Liver (tissue), 9 donors: ENCODE data around the gene PRKAA1. TPM values are rescaled to one million over a fixed set of nuclear protein-coding genes. Genes with fewer than 3 reads are reported as not detected.

Experiments
- DNase-seq: peaks from one replicate; pipeline ENCODE4 v3.0.0-alpha.2; 2017; ENCODE audit warnings: low spot score
- H3K27ac ChIP-seq, 2 donors: one replicate each; pipeline ENCODE4 v1.7.0; 2013; ENCODE audit warnings: inconsistent platforms in 2 of 2, low read length in 2 of 2, control low read depth in 1 of 2, low read depth in 1 of 2, mild to moderate bottlenecking in 1 of 2
- H3K27me3 ChIP-seq, 4 donors: one replicate each; pipeline versions ENCODE4 v1.6.1 to v1.7.0; 2013; ENCODE audit warnings: low read length in 3 of 4, inconsistent platforms in 1 of 4, mild to moderate bottlenecking in 1 of 4, moderate library complexity in 1 of 4; ENCODE audit not compliant: control insufficient read depth in 4 of 4, insufficient read depth in 4 of 4
- H3K36me3 ChIP-seq, 4 donors: one replicate each; pipeline versions ENCODE4 v1.6.1 to v1.7.0; 2013; ENCODE audit warnings: low read length in 3 of 4, mild to moderate bottlenecking in 3 of 4, low read depth in 1 of 4, moderate library complexity in 1 of 4; ENCODE audit not compliant: control insufficient read depth in 4 of 4, insufficient read depth in 3 of 4
- H3K4me1 ChIP-seq, 4 donors: one replicate each; pipeline versions ENCODE4 v1.6.1 to v1.7.0; 2013; ENCODE audit warnings: low read length in 3 of 4, mild to moderate bottlenecking in 3 of 4, moderate library complexity in 1 of 4; ENCODE audit not compliant: control insufficient read depth in 4 of 4, insufficient read depth in 4 of 4
- H3K4me3 ChIP-seq, 3 donors: one replicate each; pipeline versions ENCODE4 v1.6.1 to v1.7.0; 2013; ENCODE audit warnings: low read length in 3 of 3, control low read depth in 1 of 3, low read depth in 1 of 3, mild to moderate bottlenecking in 1 of 3
- H3K9ac ChIP-seq, 2 donors: one replicate each; pipeline ENCODE4 v1.7.0; 2013; ENCODE audit warnings: low read length in 2 of 2, mild to moderate bottlenecking in 2 of 2, moderate library complexity in 2 of 2, control low read depth in 1 of 2, low read depth in 1 of 2
- H3K9me3 ChIP-seq, 4 donors: one replicate each; pipeline versions ENCODE4 v1.6.1 to v1.7.0; 2013; ENCODE audit warnings: low read length in 3 of 4; ENCODE audit not compliant: control insufficient read depth in 4 of 4
- CTCF ChIP-seq: fragments of 150-350 bp; IDR thresholded peaks from 2 replicates; pipeline ENCODE4 v1.5.1; 2017; ENCODE audit warnings: improper control_type of control experiment, low read depth, low read length; ENCODE audit not compliant: missing input control
- FOXA2 ChIP-seq: IDR thresholded peaks from 2 replicates; pipeline ENCODE4 v1.6.1; 2016; ENCODE audit warnings: antibody characterized with exemption
- GABPA ChIP-seq, 2 donors: IDR thresholded peaks in 1 of 2; conservative IDR thresholded peaks in 1 of 2; 2 replicates each; pipeline ENCODE4 v1.6.1; 2016; ENCODE audit warnings: antibody characterized with exemption in 2 of 2, mild to moderate bottlenecking in 1 of 2, moderate library complexity in 1 of 2
- HNF4G ChIP-seq: IDR thresholded peaks from 2 replicates; pipeline ENCODE4 v1.6.1; 2016; ENCODE audit warnings: antibody characterized with exemption
- JUND ChIP-seq, 2 donors: IDR thresholded peaks; 2 replicates each; pipeline ENCODE4 v1.6.1; 2016; ENCODE audit warnings: antibody characterized with exemption in 2 of 2
- RAD21 ChIP-seq, 2 donors: IDR thresholded peaks; 2 replicates each; pipeline ENCODE4 v1.6.1; 2016; ENCODE audit warnings: antibody characterized with exemption in 2 of 2, mild to moderate bottlenecking in 2 of 2
- REST ChIP-seq: IDR thresholded peaks from 2 replicates; pipeline ENCODE4 v1.6.1; 2016; ENCODE audit warnings: antibody characterized with exemption, mild to moderate bottlenecking
- RXRA ChIP-seq, 2 donors: IDR thresholded peaks; 2 replicates each; pipeline ENCODE4 v1.6.1; 2017 to 2018; ENCODE audit warnings: antibody characterized with exemption in 2 of 2, mild to moderate bottlenecking in 1 of 2
- SP1 ChIP-seq: IDR thresholded peaks from 2 replicates; pipeline ENCODE4 v1.6.1; 2018; ENCODE audit warnings: antibody characterized with exemption, mild to moderate bottlenecking
- TAF1 ChIP-seq: conservative IDR thresholded peaks from 2 replicates; pipeline ENCODE4 v1.6.1; 2016; ENCODE audit warnings: antibody characterized with exemption, mild to moderate bottlenecking
- YY1 ChIP-seq: IDR thresholded peaks from 2 replicates; pipeline ENCODE4 v1.6.1; 2016; ENCODE audit warnings: antibody characterized with exemption, mild to moderate bottlenecking
- ZBTB33 ChIP-seq: IDR thresholded peaks from 2 replicates; pipeline ENCODE4 v1.6.1; 2016; ENCODE audit warnings: antibody characterized with exemption
- WGBS: extraction: QIAGEN DNeasy Blood & Tissue Kit; methylation state at CpG from one replicate; pipeline ENCODE4 v1.1.7; 2013; 5-methylcytosine and 5-hydroxymethylcytosine counted together
- polyA plus RNA-seq, 2 donors: library from polyadenylated mRNA; stranded (reverse) in 1 of 2; unstranded in 1 of 2; fragments of 200-250 nt in 1 of 2; fragments of >200 nt in 1 of 2; fragmentation: Nextera tagmentation in 1 of 2; extraction: Ambion mirVana in 1 of 2; gene quantifications; one replicate each; pipeline versions ENCODE4 v1.2.1 to v1.2.3, GENCODE V29; 2013 to 2015
- total RNA-seq, 2 donors: library from RNA; depleted of rRNA; stranded (reverse); fragments of >200 nt; gene quantifications; one replicate each; pipeline ENCODE4 v1.2.3, GENCODE V29; 2014
- donor health status: healthy.
- donor health status: healthy.
- donor health status: healthy.
- donor health status: healthy.
- donor health status: healthy.

The PRKAA1 gene
- total and polyA plus RNA-seq, 4 donors: 23.7 to 105 (median 42.4) TPM

- Histone ChIP-seq H3K4me3 (no peak overlapping the region), H3K27me3 (no peaks in the 10 kb centered on the region), H3K9ac (no peak overlapping the region), H3K4me1 (peaks cover 0 to 2% (median 0%) of the 10 kb centered on the region in 4 donors), H3K27ac (no peak overlapping the region), H3K36me3 (no peaks in the 10 kb centered on the region), H3K9me3 (no peaks in the 10 kb centered on the region)
- 95% methylated on average over 4 of the region's 4 CpGs for WGBS
- TF ChIP-seq SP1 (no peak), RAD21 (IDR thresholded peaks at IDR 0.05) (no peak), YY1 (no peak), FOXA2 (no peak), CTCF (no peak), RXRA (IDR thresholded peaks at IDR 0.05) (no peak), TAF1 (no peak), GABPA (IDR thresholded peaks at IDR 0.05 in 1 of 2, conservative IDR thresholded peaks at IDR 0.05 in 1 of 2) (no peak), ZBTB33 (no peak), JUND (IDR thresholded peaks at IDR 0.05) (no peak), REST (no peak)
- DNase-seq: no peak
These were observed 46.4 kb upstream of the PRKAA1 start for GRCh38 chr5:40844565-40844964.

GRCh38 chr5:40842351-40842750 lies 44.2 kb upstream of the PRKAA1 start:
- Histone ChIP-seq H3K9me3 (no peaks in the 10 kb centered on the region), H3K36me3 (no peaks in the 10 kb centered on the region), H3K27ac (no peak overlapping the region), H3K4me3 (no peak overlapping the region), H3K9ac (peak overlapping the region; percentile 58 to 92), H3K4me1 (peaks cover 0 to 2% (median 0%) of the 10 kb centered on the region in 4 donors), H3K27me3 (no peaks in the 10 kb centered on the region)
- DNase-seq: no peak
- TF ChIP-seq HNF4G: no peak
- 66% methylated on average over 2 of the region's 2 CpGs for WGBS
